Neutrophil (primary cell): ENCODE results near the gene NLGN2.

Experiments
- H3K27ac ChIP-seq: fragments of 200-600 bp; sonication (generic); 2 replicates; pipeline ENCODE4 v1.5.1; 2016; ENCODE audit warnings: mild to moderate bottlenecking, moderate library complexity
- H3K27me3 ChIP-seq: fragments of 200-600 bp; sonication (generic); 2 replicates; pipeline ENCODE4 v1.6.0; 2016; ENCODE audit warnings: mild to moderate bottlenecking
- H3K36me3 ChIP-seq: fragments of 200-600 bp; sonication (generic); 2 replicates; pipeline ENCODE4 v1.5.1; 2017
- H3K4me1 ChIP-seq, 2 experiments: fragments of 200-600 bp in 1 of 2; sonication (generic) in 1 of 2; 1 replicate in 1 of 2; 2 replicates in 1 of 2; pipeline versions ENCODE4 v1.5.1 to v1.6.1; 2013 to 2016; ENCODE audit warnings: low read depth in 1 of 2, low read length in 1 of 2, mild to moderate bottlenecking in 1 of 2, moderate library complexity in 1 of 2; ENCODE audit not compliant: control insufficient read depth in 1 of 2, insufficient read depth in 1 of 2
- H3K4me3 ChIP-seq, 2 experiments: fragments of 200-600 bp in 1 of 2; sonication (generic) in 1 of 2; 1 replicate in 1 of 2; 2 replicates in 1 of 2; pipeline ENCODE4 v1.5.1; 2013 to 2016; ENCODE audit warnings: low read depth in 1 of 2, low read length in 1 of 2, mild to moderate bottlenecking in 1 of 2, moderate library complexity in 1 of 2
- H3K9me3 ChIP-seq: fragments of 200-600 bp; sonication (generic); 2 replicates; pipeline ENCODE4 v1.5.1; 2016
- TF ChIP-seq, protein P1 (sequence below): fragments of 200-600 bp; sonication (generic); IDR thresholded peaks from 2 replicates; pipeline ENCODE4 v1.5.1; 2016; ENCODE audit warnings: antibody characterized with exemption

Gene NLGN2

DNA sequence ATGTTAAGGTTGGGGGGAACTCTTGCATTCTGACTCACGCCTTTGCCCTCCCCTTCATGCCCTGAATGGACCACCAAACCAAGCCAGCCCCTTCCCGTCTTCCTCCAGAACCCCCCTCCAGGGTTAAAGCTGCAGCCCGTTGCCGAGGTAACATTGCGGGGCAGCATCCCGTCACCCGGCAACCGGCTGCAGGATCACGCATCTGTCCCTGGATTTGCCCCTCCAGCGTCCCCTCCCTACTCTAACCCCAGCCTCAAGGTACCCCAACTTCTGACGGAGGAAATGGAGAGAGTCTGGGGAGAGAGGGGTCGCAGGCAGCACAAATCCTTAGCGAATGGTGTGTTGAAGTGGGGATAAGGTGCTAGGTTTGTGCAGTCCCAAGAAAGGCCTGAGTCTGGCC is 563 bp upstream of the NLGN2 start:
- H3K4me3 ChIP-seq, result no peak overlapping the region
- peaks cover 14 to 30% of the 10 kb centered on the region in 2 experiments for H3K4me1 ChIP-seq

DNA sequence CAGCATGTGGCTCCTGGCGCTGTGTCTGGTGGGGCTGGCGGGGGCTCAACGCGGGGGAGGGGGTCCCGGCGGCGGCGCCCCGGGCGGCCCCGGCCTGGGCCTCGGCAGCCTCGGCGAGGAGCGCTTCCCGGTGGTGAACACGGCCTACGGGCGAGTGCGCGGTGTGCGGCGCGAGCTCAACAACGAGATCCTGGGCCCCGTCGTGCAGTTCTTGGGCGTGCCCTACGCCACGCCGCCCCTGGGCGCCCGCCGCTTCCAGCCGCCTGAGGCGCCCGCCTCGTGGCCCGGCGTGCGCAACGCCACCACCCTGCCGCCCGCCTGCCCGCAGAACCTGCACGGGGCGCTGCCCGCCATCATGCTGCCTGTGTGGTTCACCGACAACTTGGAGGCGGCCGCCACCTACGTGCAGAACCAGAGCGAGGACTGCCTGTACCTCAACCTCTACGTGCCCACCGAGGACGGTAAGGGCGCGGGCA is 645 bp downstream of the NLGN2 start:
- TF ChIP-seq, protein P1, sequence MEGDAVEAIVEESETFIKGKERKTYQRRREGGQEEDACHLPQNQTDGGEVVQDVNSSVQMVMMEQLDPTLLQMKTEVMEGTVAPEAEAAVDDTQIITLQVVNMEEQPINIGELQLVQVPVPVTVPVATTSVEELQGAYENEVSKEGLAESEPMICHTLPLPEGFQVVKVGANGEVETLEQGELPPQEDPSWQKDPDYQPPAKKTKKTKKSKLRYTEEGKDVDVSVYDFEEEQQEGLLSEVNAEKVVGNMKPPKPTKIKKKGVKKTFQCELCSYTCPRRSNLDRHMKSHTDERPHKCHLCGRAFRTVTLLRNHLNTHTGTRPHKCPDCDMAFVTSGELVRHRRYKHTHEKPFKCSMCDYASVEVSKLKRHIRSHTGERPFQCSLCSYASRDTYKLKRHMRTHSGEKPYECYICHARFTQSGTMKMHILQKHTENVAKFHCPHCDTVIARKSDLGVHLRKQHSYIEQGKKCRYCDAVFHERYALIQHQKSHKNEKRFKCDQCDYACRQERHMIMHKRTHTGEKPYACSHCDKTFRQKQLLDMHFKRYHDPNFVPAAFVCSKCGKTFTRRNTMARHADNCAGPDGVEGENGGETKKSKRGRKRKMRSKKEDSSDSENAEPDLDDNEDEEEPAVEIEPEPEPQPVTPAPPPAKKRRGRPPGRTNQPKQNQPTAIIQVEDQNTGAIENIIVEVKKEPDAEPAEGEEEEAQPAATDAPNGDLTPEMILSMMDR, result no peak
- H3K9me3 ChIP-seq, result no peaks in the 10 kb centered on the region
- H3K4me1 ChIP-seq, result peaks cover 6 to 22% of the 10 kb centered on the region in 2 experiments
- peaks cover 73% of the 10 kb centered on the region for H3K27me3 ChIP-seq
- H3K27ac ChIP-seq, result no peak overlapping the region
- H3K4me3 ChIP-seq, result no peak overlapping the region
- H3K36me3 ChIP-seq, result no peaks in the 10 kb centered on the region

More for the DNA sequence above, 563 bp upstream of the NLGN2 start:
- no peaks in the 10 kb centered on the region for H3K9me3 ChIP-seq
- peaks cover 73% of the 10 kb centered on the region for H3K27me3 ChIP-seq
- TF ChIP-seq, protein P1, result no peak
- H3K36me3 ChIP-seq, result no peaks in the 10 kb centered on the region
- no peak overlapping the region for H3K27ac ChIP-seq

DNA sequence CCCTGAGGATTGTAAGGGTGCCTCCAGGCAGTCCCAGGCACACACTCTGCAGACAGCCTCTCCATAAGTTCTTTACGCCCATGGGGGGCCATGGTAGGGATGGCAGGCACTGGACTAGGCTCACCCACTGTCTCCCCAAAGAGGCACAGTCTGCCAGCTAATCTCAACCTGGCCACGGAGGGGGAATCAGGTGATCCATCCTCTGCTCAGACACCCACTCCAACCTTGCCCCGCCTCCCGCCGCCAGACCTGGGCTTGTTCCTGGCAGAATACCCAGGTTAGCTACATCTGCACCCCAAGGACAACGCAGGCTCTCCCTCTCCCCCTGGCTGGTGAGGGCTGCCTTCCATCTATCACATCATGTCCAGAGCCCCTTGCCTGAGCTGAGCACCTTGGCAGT is 1.2 kb downstream of the NLGN2 start:
- no peaks in the 10 kb centered on the region for H3K36me3 ChIP-seq
- peaks cover 4 to 17% of the 10 kb centered on the region in 2 experiments for H3K4me1 ChIP-seq
- H3K27me3 ChIP-seq, result peaks cover 73% of the 10 kb centered on the region
- H3K4me3 ChIP-seq, result no peak overlapping the region
- H3K27ac ChIP-seq, result no peak overlapping the region
- H3K9me3 ChIP-seq, result no peaks in the 10 kb centered on the region
- TF ChIP-seq, protein P1, result no peak

DNA sequence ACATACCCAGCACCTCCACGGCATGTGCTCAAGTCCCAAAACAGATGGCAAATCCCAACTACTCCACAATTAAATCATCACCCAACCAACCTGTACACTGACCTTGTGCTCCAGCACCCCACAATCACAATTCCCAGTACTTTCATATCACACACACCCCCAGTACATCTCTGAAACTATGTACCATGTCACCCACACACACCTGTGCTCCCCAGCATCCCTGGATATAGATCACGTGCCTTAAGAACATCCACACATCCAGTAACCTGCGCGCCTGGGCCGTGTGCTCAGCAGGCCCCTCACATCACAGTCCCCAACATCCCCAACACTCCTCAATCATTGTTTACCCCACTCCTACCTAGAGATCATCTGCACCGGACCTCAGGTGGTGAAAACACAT is 2.1 kb downstream of the NLGN2 start:
- H3K36me3 ChIP-seq, result no peaks in the 10 kb centered on the region
- peaks cover 68% of the 10 kb centered on the region for H3K27me3 ChIP-seq

DNA sequence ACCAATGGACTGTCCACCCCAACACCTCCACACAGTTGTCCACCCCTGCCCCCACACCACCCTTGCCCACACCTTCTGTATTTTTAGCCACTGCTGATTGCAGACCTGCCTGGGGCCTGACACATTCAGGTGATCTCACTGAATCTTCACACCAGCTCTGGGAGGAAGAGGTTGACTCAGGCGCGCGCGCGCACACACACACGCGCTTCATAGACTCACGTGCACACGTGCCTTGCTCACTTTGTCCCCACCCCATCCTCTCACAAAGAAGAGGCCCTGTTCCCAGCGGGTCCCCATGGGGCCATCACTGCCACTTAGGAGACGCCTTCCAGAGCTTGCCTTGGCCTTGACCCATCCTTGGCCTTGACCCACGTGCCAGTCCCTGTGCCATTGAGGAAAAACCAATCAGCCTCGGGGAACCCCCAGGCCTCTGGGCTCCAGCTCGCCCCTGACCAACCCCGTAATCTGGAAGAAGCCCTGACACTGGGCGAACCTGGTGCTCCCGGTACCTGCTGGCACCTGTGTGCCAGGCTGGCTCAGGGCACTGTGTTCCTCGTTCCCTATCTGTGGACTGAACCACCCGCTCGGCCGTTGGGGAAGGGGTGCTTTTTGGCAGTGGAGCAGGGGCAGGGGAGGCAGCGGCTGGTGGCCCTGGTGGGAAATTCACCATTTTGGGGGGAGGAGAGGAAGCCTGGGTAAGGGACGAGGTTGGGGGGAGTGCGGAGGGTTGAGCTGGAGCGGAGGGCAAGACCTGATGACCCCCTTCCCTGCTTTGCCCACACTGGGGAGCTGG is 3.2 kb downstream of the NLGN2 start:
- H3K4me1 ChIP-seq, result no peaks in the 10 kb centered on the region
- H3K9me3 ChIP-seq, result no peaks in the 10 kb centered on the region
- H3K27me3 ChIP-seq, result peaks cover 57% of the 10 kb centered on the region
- TF ChIP-seq, protein P1, result no peak
- H3K36me3 ChIP-seq, result no peaks in the 10 kb centered on the region
- no peak overlapping the region for H3K4me3 ChIP-seq
- no peak overlapping the region for H3K27ac ChIP-seq

More for the DNA sequence above, 2.1 kb downstream of the NLGN2 start:
- H3K4me1 ChIP-seq, result peaks cover 4 to 8% of the 10 kb centered on the region in 2 experiments
- no peak overlapping the region for H3K4me3 ChIP-seq
- H3K9me3 ChIP-seq, result no peaks in the 10 kb centered on the region
- no peak overlapping the region for H3K27ac ChIP-seq
- TF ChIP-seq, protein P1, result no peak
